K562 (cell line): ENCODE data around the gene PSMD1. TPM values are rescaled to one million over a fixed set of nuclear protein-coding genes. Genes with fewer than 3 reads are reported as not detected.
A peak's percentile ranks its signal among the peaks of the same experiment; 100 is the strongest.

Experiments
- CHD4 ChIP-seq: fragments of 200-600 bp; sonication (generic); IDR thresholded peaks from 3 replicates; pipeline ENCODE4 v1.6.1; 2012; ENCODE audit warnings: low read depth, mild to moderate bottlenecking, mixed read lengths, low read length, inconsistent platforms; ENCODE audit not compliant: insufficient read depth, insufficient replicate concordance, poor library complexity, severe bottlenecking
- CREB3 ChIP-seq: fragments of 450-650 bp; conservative IDR thresholded peaks from 2 replicates; pipeline ENCODE4 v1.6.1; 2016; ENCODE audit warnings: missing genetic modification characterization, low read depth, mild to moderate bottlenecking, missing compliant biosample characterization, moderate library complexity
- CTBP1 ChIP-seq: fragments of 450-650 bp; IDR thresholded peaks from 2 replicates; pipeline ENCODE4 v1.6.1; 2016; ENCODE audit warnings: borderline replicate concordance
- ELK1 ChIP-seq: sonication (generic); formaldehyde crosslinking; IDR thresholded peaks from 2 replicates; pipeline ENCODE4 v1.8.1; 2022; ENCODE audit warnings: missing genetic modification reagents
- ESRRB ChIP-seq: fragments of 250-450 bp; sonication (Bioruptor Pico); IDR thresholded peaks from 2 replicates; pipeline ENCODE4 v1.5.0; 2020; ENCODE audit warnings: mild to moderate bottlenecking, moderate library complexity, borderline replicate concordance
- EWSR1 ChIP-seq: fragments of 450-650 bp; IDR thresholded peaks from 2 replicates; pipeline ENCODE4 v1.6.1; 2018; ENCODE audit warnings: borderline replicate concordance, mild to moderate bottlenecking, low read depth, moderate library complexity; ENCODE audit not compliant: partially characterized antibody
- GABPA ChIP-seq: fragments of 200-800 bp; sonication (Bioruptor generic); conservative IDR thresholded peaks from 2 replicates; pipeline ENCODE4 v1.6.1; 2016; ENCODE audit warnings: low read depth, missing genetic modification characterization, missing compliant biosample characterization
- HIVEP1 ChIP-seq: fragments of 250-450 bp; sonication (Bioruptor Pico); IDR thresholded peaks from 2 replicates; pipeline ENCODE4 v1.4.0; 2020; ENCODE audit warnings: mild to moderate bottlenecking
- HOXB6 ChIP-seq: fragments of 250-450 bp; sonication (Bioruptor Pico); IDR thresholded peaks from 2 replicates; pipeline ENCODE4 v1.5.1; 2022; ENCODE audit warnings: mild to moderate bottlenecking, borderline replicate concordance
- KLF13 ChIP-seq: fragments of 450-650 bp; IDR thresholded peaks from 2 replicates; pipeline ENCODE4 v1.6.1; 2016; ENCODE audit warnings: missing genetic modification characterization, low read depth, mild to moderate bottlenecking, missing compliant biosample characterization, moderate library complexity, borderline replicate concordance
- MECOM ChIP-seq: fragments of 250-450 bp; sonication (Bioruptor Pico); IDR thresholded peaks from 2 replicates; pipeline ENCODE4 v1.8.0; 2022; ENCODE audit warnings: inconsistent platforms
- NR3C1 ChIP-seq: sonication (generic); formaldehyde crosslinking; IDR thresholded peaks from 2 replicates; pipeline ENCODE4 v1.8.1; 2022; ENCODE audit warnings: missing genetic modification reagents
- PCBP2 ChIP-seq: fragments of 200-400 bp; formaldehyde crosslinking; IDR thresholded peaks from 2 replicates; pipeline ENCODE4 v1.6.1; 2018; ENCODE audit warnings: low read length, low read depth, mild to moderate bottlenecking, moderate library complexity; ENCODE audit not compliant: poor library complexity, severe bottlenecking
- POLR2H ChIP-seq: IDR thresholded peaks from 2 replicates; pipeline ENCODE4 v1.6.1; 2016; ENCODE audit warnings: missing genetic modification characterization, low read depth, mild to moderate bottlenecking, control low read depth, missing compliant biosample characterization, moderate library complexity
- RBBP5 ChIP-seq: fragments of 200-600 bp; sonication (generic); IDR thresholded peaks from 2 replicates; pipeline ENCODE4 v1.6.1; 2012; ENCODE audit warnings: borderline replicate concordance, mild to moderate bottlenecking, low read length, control low read depth, inconsistent platforms; ENCODE audit not compliant: insufficient read depth, poor library complexity, severe bottlenecking
- SIX5 ChIP-seq, 2 experiments: IDR thresholded peaks; 2 replicates each; pipeline ENCODE4 v1.6.1; 2011; ENCODE audit warnings: low read length in 2 of 2, borderline replicate concordance in 1 of 2, low read depth in 1 of 2, mild to moderate bottlenecking in 1 of 2, moderate library complexity in 1 of 2; ENCODE audit not compliant: insufficient read depth in 1 of 2
- SMC3 ChIP-seq: conservative IDR thresholded peaks from 2 replicates; pipeline ENCODE4 v1.6.1; 2011; ENCODE audit warnings: low read depth, low read length, improper control_type of control experiment; ENCODE audit not compliant: insufficient read depth
- TOE1 ChIP-seq, 2 experiments: fragments of 450-650 bp in 1 of 2; sonication (generic) in 1 of 2; formaldehyde crosslinking in 1 of 2; IDR thresholded peaks; 2 replicates each; pipeline versions ENCODE4 v1.7.1 to v1.8.0; 2016 to 2022; ENCODE audit warnings: borderline replicate concordance in 2 of 2, mild to moderate bottlenecking in 2 of 2, antibody characterized with exemption in 1 of 2, inconsistent platforms in 1 of 2, low read depth in 1 of 2, missing genetic modification reagents in 1 of 2, moderate library complexity in 1 of 2
- ZFP30 ChIP-seq: fragments of 250-450 bp; sonication (Bioruptor Pico); IDR thresholded peaks from 2 replicates; pipeline ENCODE4 v1.8.0; 2022; ENCODE audit warnings: moderate library complexity, mild to moderate bottlenecking, inconsistent platforms, borderline replicate concordance
- ZNF282 ChIP-seq: sonication (generic); formaldehyde crosslinking; IDR thresholded peaks from 2 replicates; pipeline ENCODE4 v1.8.1; 2023; ENCODE audit warnings: missing genetic modification reagents
- ZNF445 ChIP-seq: fragments of 250-450 bp; sonication (Bioruptor Pico); IDR thresholded peaks from 2 replicates; pipeline ENCODE4 v1.4.0; 2020; ENCODE audit warnings: low read depth, mild to moderate bottlenecking, moderate library complexity
- polyA plus RNA-seq, 8 experiments: library from polyadenylated mRNA; depleted of rRNA in 4 of 8; stranded (reverse) in 5 of 8; unstranded in 3 of 8; fragments of >200 nt; fragmentation: Nextera tagmentation in 2 of 8; fragmentation: Illumina TruSeq in 1 of 8; extraction: Ambion mirVana in 2 of 8; extraction: Trizol in 1 of 8; gene quantifications; 2 replicates each; pipeline versions ENCODE4 v1.2.1 to v1.2.3, GENCODE V29; 2011 to 2014; ENCODE audit warnings: inconsistent platforms in 1 of 8, missing spikeins in 1 of 8
- total RNA-seq, 7 experiments: library from RNA; depleted of rRNA in 6 of 7; stranded (reverse); fragments of >200 nt in 6 of 7; fragmentation: Illumina TruSeq in 2 of 7; extraction: Trizol in 2 of 7; gene quantifications; 2 replicates each; pipeline versions ENCODE4 v1.2.1 to v1.2.3, GENCODE V29; 2011 to 2021; ENCODE audit warnings: low replicate concordance in 1 of 7
- TF ChIP-seq, protein P1 (sequence below): sonication (generic); formaldehyde crosslinking; IDR thresholded peaks from 2 replicates; pipeline ENCODE4 v1.8.0; 2023; ENCODE audit warnings: mild to moderate bottlenecking, missing genetic modification reagents

PSMD1 gene
- total and polyA plus RNA-seq, 9 of the 15 experiments (the other 6 are each of a cell fraction or from before 2014, with no cell fraction given): 100 to 257 (median 147) TPM

- TF ChIP-seq MECOM (CRISPR knock-in tag) (no peak), ZNF445 (CRISPR knock-in tag) (no peak), POLR2H (no peak), TOE1 (IDR thresholded peaks at IDR 0.05; ENCODE audit: borderline replicate concordance) (0 out of 2 replicates have a peak, but pooled peaks have one; percentile 19), TOE1 (CRISPR knock-in tag; IDR thresholded peaks at IDR 0.05; ENCODE audit: borderline replicate concordance, low read depth) (no peak), ESRRB (CRISPR knock-in tag) (no peak), NR3C1 (CRISPR knock-in tag) (no peak), RBBP5 (no peak), HOXB6 (CRISPR knock-in tag) (no peak), KLF13 (no peak), EWSR1 (no peak), CREB3 (tag) (no peak), ZFP30 (no peak), SMC3 (peak; percentile 30; the same call in 1 of the 2 replicates), GABPA (tag) (peak; percentile 23; the same call in 1 of the 2 replicates), SIX5 (IDR thresholded peaks at IDR 0.05; ENCODE audit: borderline replicate concordance in 1 of 2, insufficient read depth in 1 of 2, low read depth in 1 of 2, low read length in 2 of 2) (no peak), CTBP1 (peak; percentile 73), ZNF282 (CRISPR knock-in tag) (no peak), HIVEP1 (CRISPR knock-in tag) (no peak), PCBP2 (no peak), CHD4 (no peak), ELK1 (CRISPR knock-in tag) (no peak)
- TF ChIP-seq, protein P1, sequence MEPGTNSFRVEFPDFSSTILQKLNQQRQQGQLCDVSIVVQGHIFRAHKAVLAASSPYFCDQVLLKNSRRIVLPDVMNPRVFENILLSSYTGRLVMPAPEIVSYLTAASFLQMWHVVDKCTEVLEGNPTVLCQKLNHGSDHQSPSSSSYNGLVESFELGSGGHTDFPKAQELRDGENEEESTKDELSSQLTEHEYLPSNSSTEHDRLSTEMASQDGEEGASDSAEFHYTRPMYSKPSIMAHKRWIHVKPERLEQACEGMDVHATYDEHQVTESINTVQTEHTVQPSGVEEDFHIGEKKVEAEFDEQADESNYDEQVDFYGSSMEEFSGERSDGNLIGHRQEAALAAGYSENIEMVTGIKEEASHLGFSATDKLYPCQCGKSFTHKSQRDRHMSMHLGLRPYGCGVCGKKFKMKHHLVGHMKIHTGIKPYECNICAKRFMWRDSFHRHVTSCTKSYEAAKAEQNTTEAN: no peak
These were observed 3.9 kb upstream of the PSMD1 start (continued) for GRCh38 chr2:231052494-231053451.
